ENCODE measurements around the gene DPH7. TPM values are rescaled to one million over a fixed set of nuclear protein-coding genes. Genes with fewer than 3 reads are reported as not detected.

The DPH7 gene
- total RNA-seq, 4 donors from 2014 or later = 14.4 to 40.5 (median 29.1) TPM

DNA sequence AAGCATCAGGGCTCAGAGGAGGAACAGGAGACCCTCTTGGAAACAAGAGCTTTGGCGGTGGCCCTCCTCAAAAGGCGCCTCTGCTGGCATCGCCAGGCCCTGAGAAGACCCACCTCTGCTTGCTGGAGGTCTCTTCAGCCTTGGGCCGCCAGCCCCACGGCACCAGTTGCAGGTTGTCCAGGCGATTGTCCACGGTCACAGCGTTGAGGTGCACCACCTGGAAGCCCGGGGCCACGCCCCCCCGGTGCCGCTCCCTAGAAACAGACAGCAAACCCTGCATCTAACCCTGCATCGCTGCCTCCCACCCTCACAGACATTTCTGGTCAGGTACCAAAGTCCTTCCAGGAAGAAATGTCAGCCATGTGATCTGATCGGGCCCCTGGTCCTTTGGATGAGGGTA is 8.1 kb upstream of the DPH7 start:
- ATAC-seq (ENCODE audit: low FRiP score) = no peak
- TF ChIP-seq, protein P1, sequence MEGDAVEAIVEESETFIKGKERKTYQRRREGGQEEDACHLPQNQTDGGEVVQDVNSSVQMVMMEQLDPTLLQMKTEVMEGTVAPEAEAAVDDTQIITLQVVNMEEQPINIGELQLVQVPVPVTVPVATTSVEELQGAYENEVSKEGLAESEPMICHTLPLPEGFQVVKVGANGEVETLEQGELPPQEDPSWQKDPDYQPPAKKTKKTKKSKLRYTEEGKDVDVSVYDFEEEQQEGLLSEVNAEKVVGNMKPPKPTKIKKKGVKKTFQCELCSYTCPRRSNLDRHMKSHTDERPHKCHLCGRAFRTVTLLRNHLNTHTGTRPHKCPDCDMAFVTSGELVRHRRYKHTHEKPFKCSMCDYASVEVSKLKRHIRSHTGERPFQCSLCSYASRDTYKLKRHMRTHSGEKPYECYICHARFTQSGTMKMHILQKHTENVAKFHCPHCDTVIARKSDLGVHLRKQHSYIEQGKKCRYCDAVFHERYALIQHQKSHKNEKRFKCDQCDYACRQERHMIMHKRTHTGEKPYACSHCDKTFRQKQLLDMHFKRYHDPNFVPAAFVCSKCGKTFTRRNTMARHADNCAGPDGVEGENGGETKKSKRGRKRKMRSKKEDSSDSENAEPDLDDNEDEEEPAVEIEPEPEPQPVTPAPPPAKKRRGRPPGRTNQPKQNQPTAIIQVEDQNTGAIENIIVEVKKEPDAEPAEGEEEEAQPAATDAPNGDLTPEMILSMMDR (IDR thresholded peaks at IDR 0.05) = no peak

DNA sequence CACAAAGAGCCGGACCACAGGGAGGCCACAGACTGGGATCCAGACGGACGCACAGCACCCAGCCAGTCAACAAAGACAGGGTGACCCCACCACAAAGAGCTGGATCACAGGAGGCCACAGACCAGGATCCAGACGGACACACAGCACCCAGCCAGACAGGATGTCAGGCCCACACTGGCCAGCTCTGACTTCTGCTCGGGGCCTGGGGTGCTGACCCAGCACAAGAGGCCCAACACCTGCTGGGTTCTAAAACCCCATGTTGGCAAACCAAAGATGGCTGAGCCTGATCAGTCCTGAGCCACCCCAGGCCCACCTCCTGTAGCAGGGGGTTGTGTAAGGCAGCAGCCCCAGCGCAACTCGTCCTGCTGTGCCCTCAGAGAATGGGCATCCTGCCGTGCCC is 5.2 kb upstream of the DPH7 start:
- TF ChIP-seq, protein P1 (IDR thresholded peaks at IDR 0.05) = no peak
- ATAC-seq (ENCODE audit: low FRiP score) = no peak
- DNase-seq (ENCODE audit: low spot score) = no peak

More for the DNA sequence above, 8.1 kb upstream of the DPH7 start:
- DNase-seq (ENCODE audit: low spot score) = no peak

DNA sequence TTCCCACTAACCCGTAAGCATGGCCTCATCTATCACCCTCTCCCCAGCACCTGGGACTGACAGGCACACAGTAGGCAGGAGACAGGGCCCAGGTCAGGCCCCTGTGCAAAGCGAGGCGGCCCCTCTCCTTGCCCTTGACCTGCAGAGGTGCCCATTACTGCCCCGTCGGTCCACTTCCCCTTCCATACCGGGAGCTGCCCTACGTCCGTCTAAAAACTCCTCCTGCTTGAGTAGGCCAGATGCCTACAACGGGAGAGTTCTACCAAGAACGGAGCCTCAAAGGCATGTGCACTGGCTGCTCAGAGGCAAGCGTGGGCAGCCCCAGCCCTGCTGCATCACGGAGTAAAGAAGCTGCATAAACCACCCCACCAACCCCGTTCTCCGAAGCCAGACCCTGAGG is 4.6 kb upstream of the DPH7 start:
- ATAC-seq (ENCODE audit: low FRiP score) = no peak
- TF ChIP-seq, protein P1 (IDR thresholded peaks at IDR 0.05) = no peak
- no peak for DNase-seq (ENCODE audit: low spot score)

DNA sequence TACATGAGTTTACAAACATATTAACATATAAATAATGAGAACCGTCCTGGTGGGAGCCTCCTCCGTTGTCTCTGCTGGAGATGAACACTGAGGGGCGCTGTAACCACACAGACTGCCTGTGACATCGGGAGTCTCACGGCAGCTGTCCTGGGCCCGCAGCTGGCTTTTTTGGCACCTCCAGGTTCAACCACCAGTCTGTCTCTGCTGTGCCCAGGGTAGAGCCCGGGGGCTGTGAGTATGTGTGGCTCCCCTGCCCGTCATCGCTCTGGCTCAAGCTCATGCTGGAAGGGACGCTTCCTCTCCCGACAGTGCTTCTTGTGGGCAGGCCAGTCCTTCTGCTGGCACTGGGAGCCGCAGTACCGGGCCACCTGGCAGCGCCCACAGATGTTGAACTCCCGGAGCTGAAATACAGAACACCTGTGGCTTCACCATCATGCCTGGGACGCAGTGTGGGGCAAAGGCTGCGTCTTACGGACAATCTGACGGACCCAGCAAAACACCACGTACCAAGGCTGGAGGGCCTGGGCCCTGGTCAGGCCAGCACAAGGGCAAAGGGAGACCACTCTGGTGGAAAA is 3.6 kb upstream of the DPH7 start:
- TF ChIP-seq, protein P1 (IDR thresholded peaks at IDR 0.05) = no peak
- DNase-seq (ENCODE audit: low spot score) (no peak), ATAC-seq (ENCODE audit: low FRiP score) (no peak)

DNA sequence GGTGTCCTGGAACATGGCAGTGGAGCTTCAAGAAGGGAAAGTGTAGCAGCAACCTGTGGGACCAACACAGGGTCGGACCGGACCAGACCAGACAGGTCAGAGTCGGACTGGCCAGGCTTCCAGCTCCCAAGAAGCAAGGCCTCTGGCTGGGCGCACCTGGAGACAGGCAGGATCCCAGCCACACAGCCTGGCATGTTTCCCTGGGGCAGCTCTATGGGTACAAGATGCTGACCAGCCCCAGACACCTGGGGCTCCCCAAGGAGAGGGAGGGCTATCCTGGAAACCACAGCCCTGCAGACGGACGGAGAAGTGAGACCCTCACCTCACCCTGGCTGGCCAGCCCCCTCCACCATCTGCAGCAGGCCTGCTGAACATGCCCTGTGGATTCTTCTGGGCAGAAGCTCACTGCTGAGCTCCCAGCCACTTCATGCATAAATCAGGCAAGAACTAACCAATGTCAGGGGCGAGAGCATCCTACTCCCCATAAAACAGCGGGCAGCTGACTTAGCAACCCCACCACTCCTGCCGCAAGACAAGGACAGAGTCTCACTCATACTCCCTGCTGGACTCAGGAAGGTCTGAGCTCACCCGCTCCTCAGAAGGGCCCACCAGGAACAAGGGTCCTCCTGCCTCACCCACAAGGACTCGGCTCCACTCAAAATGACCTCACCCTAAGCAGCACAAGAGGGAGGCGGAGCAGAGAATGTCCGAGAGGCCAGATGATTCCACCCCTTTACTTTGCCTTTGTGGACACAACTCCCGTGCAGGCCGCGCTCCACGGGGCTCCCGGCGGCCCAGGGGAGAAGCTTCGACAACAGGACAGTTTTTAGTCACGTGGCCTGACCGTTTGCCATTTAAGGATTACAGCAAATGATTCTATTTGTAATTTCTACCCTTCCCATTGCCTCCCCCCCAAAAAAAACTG is 2.9 kb upstream of the DPH7 start:
- TF ChIP-seq, protein P1 (IDR thresholded peaks at IDR 0.05) = no peak
- DNase-seq (ENCODE audit: low spot score) (no peak), ATAC-seq (ENCODE audit: low FRiP score) (no peak)

DNA sequence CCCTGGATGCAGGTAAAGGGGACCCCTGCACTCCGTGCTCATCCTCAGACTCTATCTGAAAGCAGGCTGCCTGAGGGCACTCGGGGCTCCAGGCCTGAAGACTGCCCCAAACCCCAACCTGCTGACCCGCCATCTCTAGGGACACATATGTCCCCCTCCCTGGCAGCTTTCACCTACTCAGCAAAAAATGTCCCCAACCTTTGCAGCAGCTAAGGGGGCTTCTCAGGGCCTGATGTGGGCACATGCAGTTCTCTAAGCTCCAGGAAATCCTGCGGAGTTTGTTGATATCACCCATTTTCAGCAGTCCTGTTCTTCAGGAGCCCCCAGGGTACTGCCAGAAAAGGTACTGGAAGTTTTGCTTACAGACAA is 2.2 kb upstream of the DPH7 start:
- DNase-seq (ENCODE audit: low spot score) (no peak), ATAC-seq (ENCODE audit: low FRiP score) (no peak)
- TF ChIP-seq, protein P1 (IDR thresholded peaks at IDR 0.05) = no peak
